HTR-8/SVneo (cell line): ENCODE data around the gene ECM1.

Experiments
- DNase-seq: peaks from one replicate; pipeline ENCODE4 v3.0.0; 2011; ENCODE audit warnings: low spot score, mixed read lengths; ENCODE audit not compliant: insufficient read length
- FAIRE-seq: peaks from 2 replicates; lab custom pipeline; 2011; peaks lifted over from hg19 to GRCh38; lab: Jason Lieb, UNC

Gene ECM1

GRCh38 chr1:150537732-150538684 is 30.1 kb downstream of the ECM1 start:
- no peak for FAIRE-seq

GRCh38 chr1:150543500-150544143 is 35.7 kb downstream of the ECM1 start:
- FAIRE-seq, result no peak

More at GRCh38 chr1:150537732-150538684, 30.1 kb downstream of the ECM1 start:
- DNase-seq, result no peak

GRCh38 chr1:150544204-150544603 is 36.3 kb downstream of the ECM1 start:
- FAIRE-seq (no peak), DNase-seq (no peak)

More at GRCh38 chr1:150543500-150544143, 35.7 kb downstream of the ECM1 start:
- no peak for DNase-seq

- DNase-seq, result no peak
- no peak for FAIRE-seq
Observed at GRCh38 chr1:150545486-150546032, 37.6 kb downstream of the ECM1 start.

- FAIRE-seq (no peak), DNase-seq (no peak)
Observed at GRCh38 chr1:150546294-150546937, 38.5 kb downstream of the ECM1 start.

GRCh38 chr1:150548324-150548631 is 40.4 kb downstream of the ECM1 start:
- DNase-seq (no peak), FAIRE-seq (no peak)

GRCh38 chr1:150548632-150549495 is 41.0 kb downstream of the ECM1 start, which contains the start of gene ADAMTSL4:
TSS of gene ADAMTSL4 (plus strand) at chr1:150549408. CDS start at chr1:150552289, 2,881 bp downstream.
- FAIRE-seq, result no peak

GRCh38 chr1:150549496-150550221 is 41.8 kb downstream of the ECM1 start:
- no peak for FAIRE-seq

More at GRCh38 chr1:150548632-150549495, 41.0 kb downstream of the ECM1 start, which contains the start of gene ADAMTSL4:
- DNase-seq, result peak; percentile 45

GRCh38 chr1:150550222-150551050 is 42.5 kb downstream of the ECM1 start:
- FAIRE-seq (no peak), DNase-seq (no peak)

More at GRCh38 chr1:150549496-150550221, 41.8 kb downstream of the ECM1 start:
- DNase-seq, result no peak

- FAIRE-seq (no peak), DNase-seq (no peak)
Observed at GRCh38 chr1:150551051-150551783, 43.3 kb downstream of the ECM1 start.

GRCh38 chr1:150551784-150552127 is 43.8 kb downstream of the ECM1 start:
- DNase-seq (no peak), FAIRE-seq (no peak)

GRCh38 chr1:150552128-150552910 is 44.4 kb downstream of the ECM1 start:
- no peak for FAIRE-seq
- DNase-seq, result peak; percentile 83

GRCh38 chr1:150552911-150553289 is 45.0 kb downstream of the ECM1 start:
- no peak for FAIRE-seq
- no peak for DNase-seq

- DNase-seq (no peak), FAIRE-seq (no peak)
Observed at GRCh38 chr1:150553392-150554085, 45.6 kb downstream of the ECM1 start.

- DNase-seq (no peak), FAIRE-seq (no peak)
Observed at GRCh38 chr1:150554086-150554452, 46.2 kb downstream of the ECM1 start.
